SK-N-DZ (cell line): ENCODE data around the gene ASPSCR1.
"Not testable (repeated sequence)": the region's sequence is repeated elsewhere in the genome, so short reads cannot be mapped to it uniquely, and the experiment has no call there.

Source experiments
- DNase-seq: peaks from one replicate; pipeline ENCODE4 v3.0.0-alpha.2; 2015; ENCODE audit warnings: low spot score

Gene ASPSCR1

GRCh38 chr17:81981511-81981910 lies 4.1 kb downstream of the ASPSCR1 start:
- not testable (repeated sequence) for DNase-seq

GRCh38 chr17:81983011-81983638 lies 5.7 kb downstream of the ASPSCR1 start:
- no peak for DNase-seq

GRCh38 chr17:81983639-81984373 lies 6.4 kb downstream of the ASPSCR1 start:
- DNase-seq: no peak

- DNase-seq: no peak
Measured at GRCh38 chr17:81984773-81985410, 7.5 kb downstream of the ASPSCR1 start.

GRCh38 chr17:81986606-81987005 lies 9.2 kb downstream of the ASPSCR1 start:
- DNase-seq: no peak

- no peak for DNase-seq
Measured at GRCh38 chr17:81987161-81987770, 9.8 kb downstream of the ASPSCR1 start.

GRCh38 chr17:81990836-81991683 lies 13.6 kb downstream of the ASPSCR1 start:
- no peak for DNase-seq

- peak; percentile 76 for DNase-seq
Measured at GRCh38 chr17:81991684-81992305, 14.4 kb downstream of the ASPSCR1 start.

GRCh38 chr17:81992306-81993102 lies 15.1 kb downstream of the ASPSCR1 start:
- peak; percentile 54 for DNase-seq

GRCh38 chr17:81993729-81994592 lies 16.5 kb downstream of the ASPSCR1 start:
- no peak for DNase-seq

- DNase-seq: no peak
Measured at GRCh38 chr17:81994593-81995462, 17.4 kb downstream of the ASPSCR1 start.

- no peak for DNase-seq
Measured at GRCh38 chr17:81995463-81996231, 18.2 kb downstream of the ASPSCR1 start.

GRCh38 chr17:81996232-81996756 lies 18.9 kb downstream of the ASPSCR1 start:
- DNase-seq: no peak

- DNase-seq: no peak
Measured at GRCh38 chr17:81996757-81997441, 19.5 kb downstream of the ASPSCR1 start.

GRCh38 chr17:81998212-81998611 lies 20.8 kb downstream of the ASPSCR1 start:
- DNase-seq: no peak

GRCh38 chr17:81998691-81999438 lies 21.4 kb downstream of the ASPSCR1 start:
- no peak for DNase-seq
